ENCODE results near the gene APP.
A peak's percentile ranks its signal among the peaks of the same experiment; 100 is the strongest.

The APP gene

DNA sequence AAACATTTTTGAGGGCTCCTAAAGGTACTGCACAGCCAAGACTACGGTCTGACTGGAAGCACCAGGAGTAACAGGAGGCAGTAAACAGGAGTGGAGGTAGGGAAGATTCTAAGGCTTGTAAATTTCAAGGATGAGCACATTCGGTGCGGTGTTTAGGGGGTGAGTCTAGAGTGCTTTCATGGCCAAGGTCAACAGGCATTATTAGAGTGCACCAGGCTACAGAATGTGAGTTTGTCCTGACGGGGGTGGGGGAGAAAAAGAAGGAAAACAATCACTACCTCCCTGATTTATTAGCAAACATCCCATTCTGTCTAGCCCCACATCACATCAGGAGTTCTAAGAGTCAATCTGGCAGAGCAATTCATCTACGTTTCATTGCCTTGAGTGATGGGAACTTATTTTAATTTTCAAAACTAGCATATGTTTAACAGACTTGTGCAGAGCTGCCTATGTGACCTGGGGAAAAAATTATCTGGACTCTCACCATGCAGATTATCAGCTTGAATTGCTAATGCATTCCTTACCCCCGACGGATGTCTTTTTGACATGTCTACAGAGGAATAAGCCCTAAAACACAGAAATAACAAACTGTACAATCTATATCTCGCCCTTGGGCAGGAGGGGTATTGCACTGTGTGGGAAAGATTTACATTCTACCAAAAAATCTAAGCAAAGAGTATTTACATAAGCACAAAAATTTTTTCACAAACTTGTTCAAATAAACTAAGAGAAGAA lies 45.0 kb downstream of the APP start:
- no peak for DNase-seq

DNA sequence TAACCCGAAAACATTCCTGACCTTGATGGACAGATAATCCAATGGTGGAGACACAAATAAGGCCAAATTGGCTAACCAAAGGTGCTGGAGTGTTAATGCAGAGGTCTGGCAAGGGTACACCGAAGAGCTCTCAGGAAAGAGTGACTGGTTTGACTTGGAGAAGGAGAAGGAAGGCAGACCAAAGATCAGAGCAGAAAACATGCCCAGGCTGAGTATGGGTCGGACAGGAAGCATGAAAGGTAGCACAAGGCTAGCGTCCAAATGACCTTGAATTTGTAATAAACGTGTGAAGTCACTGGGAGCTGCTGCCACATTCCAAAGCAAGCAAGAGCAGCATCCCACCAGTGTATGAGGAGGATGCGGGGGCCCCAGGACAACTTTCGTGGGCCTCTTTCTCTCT lies 45.7 kb downstream of the APP start:
- DNase-seq = no peak

DNA sequence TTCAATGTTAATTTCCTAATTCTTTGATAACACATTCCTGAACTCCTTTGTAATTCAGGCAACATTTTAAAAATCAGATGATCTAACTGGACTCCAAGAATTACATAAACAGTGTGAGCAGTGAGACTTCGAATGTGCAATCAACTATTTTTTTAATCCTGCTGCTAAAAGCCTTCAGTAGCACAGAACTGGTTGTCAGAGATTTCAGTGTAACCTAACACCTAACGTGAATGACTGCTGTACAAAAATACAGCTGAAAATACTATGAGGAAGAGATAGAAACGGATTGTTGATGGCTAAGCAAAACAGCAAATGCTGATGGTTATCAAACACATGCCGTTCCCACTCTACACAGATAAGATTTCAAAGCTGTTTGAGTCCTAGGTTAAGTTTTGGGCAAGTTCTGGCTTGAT lies 46.1 kb downstream of the APP start:
- peak; percentile 25 for DNase-seq

GRCh38 chr21:26123012-26123411 lies 47.6 kb downstream of the APP start:
- DNase-seq = no peak

DNA sequence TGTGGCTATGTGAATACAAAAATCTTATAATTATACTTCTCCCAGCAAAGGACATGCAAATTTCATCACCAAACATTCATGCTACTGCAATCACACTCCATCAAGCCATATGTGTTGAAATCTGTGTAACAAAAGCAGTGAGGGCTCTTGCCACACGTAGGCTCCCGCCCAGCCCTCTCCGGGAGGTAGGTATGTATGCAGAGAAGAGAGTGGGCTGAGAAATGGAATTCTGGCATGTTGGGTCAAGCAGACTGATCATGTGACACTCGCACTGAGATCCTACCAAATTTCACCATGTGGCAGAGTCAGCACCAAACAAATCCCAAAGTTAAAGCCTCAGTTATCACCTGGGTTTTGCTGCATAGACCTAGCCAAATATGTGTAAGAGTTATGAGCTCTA lies 49.7 kb downstream of the APP start:
- no peak for DNase-seq

DNA sequence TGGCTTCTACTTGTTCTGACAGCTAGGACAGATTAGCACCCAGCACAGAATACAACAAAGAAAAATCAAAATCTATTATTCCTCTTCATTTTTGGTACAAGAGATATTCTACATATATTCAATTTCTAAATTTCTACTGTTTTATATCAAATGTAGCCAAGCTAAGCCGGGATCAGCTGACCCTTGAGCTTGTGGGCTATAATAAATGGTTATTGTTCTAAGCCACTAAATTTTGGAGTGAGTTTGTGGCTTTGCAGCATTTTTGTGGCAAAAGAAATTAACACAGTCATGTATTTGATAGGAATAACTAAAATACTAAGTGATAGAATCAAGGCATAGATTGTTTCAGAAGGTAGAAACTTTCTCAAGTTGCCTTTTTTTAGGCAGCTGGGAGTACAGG lies 50.7 kb downstream of the APP start:
- no peak for DNase-seq

DNA sequence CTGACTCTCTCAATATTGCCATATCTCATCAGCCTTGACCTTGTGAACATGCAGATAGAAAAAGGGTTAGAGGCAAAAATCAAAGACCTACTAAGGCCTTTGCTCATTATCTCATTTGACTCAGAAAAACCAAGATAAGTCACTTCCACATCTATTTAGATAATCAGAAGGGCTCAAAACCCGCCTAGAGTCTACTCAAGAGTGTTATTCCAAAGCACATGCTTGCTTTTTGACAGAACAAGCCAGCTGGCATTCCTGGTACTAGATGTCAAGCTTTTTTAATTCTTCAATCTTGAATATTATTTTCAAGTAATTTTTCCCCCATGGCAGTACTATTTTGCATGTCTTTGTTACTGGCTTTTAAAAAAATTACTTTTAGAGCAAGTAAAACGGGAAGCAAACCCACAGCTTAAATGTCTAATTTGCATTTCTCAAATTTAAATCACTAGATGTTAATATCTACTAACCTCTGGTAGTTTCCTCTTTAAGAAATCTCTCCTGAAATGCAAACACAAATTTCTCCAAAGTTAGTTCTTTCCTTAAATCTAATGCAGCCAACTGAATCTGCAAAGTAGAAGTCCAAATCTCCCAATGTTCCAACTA lies 51.5 kb downstream of the APP start:
- no peak for DNase-seq

GRCh38 chr21:26117972-26118367 lies 52.6 kb downstream of the APP start:
- no peak for DNase-seq

GRCh38 chr21:26117324-26117971 lies 53.1 kb downstream of the APP start:
- no peak for DNase-seq

GRCh38 chr21:26116456-26117011 lies 54.0 kb downstream of the APP start:
- peak; percentile 25 for DNase-seq

GRCh38 chr21:26115899-26116298 lies 54.7 kb downstream of the APP start:
- peak; percentile 64 for DNase-seq

- DNase-seq = peak; percentile 97
These were observed 55.3 kb downstream of the APP start for GRCh38 chr21:26115305-26115704.

GRCh38 chr21:26112975-26113374 lies 57.6 kb downstream of the APP start:
- no peak for DNase-seq

DNA sequence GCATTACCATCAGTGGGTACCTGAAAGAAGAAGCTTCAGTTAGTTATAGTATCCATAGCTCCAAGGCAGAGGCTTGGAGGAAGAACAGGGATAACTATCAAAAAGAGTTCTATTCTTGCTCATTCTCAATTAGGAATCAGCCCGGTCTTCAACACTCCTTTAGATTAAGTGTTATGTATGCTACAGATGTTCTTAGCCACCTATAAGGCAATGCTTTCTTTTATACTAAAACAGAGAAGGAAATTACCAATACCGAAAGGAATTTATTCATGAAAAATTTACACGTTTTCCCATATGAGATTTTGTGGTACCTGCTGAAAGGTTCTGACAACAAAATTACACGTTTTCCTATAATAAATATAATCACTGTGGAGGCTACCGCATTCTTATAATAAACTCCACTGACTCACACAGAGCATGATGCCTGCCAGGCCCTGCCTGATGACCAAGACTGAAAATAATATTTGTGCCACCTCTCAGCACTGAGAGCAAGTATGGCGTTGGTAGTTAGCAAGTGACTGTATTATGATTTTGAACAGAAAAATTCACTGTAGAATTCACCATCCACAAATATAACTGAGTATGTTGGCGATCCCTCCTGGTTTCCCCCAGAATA lies 58.3 kb downstream of the APP start:
- no peak for DNase-seq

GRCh38 chr21:26110715-26111114 lies 59.9 kb downstream of the APP start:
- no peak for DNase-seq

DNA sequence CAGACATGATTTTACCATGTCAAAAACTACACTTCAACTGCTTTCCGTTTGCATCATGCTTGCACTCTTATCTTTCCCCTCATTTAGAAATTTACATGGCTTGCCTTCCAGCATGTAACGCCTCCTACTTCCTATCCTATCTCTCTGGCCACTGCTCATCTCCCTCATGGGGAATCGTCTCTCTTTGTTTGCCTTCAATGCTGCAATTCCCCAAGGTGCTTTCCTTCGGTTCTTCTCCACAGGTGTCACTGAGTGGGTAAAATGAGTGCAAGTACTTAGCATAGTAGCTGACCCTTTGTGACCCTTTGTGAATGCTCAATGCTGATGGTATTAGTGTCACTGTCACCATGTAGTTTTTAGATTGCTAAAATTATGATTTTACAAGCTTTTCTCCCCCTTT lies 63.1 kb downstream of the APP start:
- DNase-seq = no peak

DNA sequence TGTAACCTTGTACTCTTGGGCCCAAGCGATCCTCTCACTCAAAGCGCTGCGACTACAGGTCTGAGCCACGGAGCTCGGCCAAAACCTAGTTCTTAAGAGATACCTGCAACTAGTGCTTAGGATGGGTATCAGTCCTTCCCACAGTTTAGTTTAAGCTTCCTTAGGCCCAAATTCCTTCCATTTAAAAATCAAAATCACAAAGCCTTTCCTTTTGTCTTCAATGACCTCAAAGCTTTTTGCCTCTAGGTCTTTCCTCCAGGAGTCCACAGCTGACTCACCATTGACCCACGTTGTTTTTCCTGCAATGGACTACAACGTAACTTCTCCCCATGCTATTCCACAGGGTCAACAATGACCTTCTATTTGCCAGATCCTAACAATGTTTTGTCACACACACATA lies 64.0 kb downstream of the APP start:
- no peak for DNase-seq

DNA sequence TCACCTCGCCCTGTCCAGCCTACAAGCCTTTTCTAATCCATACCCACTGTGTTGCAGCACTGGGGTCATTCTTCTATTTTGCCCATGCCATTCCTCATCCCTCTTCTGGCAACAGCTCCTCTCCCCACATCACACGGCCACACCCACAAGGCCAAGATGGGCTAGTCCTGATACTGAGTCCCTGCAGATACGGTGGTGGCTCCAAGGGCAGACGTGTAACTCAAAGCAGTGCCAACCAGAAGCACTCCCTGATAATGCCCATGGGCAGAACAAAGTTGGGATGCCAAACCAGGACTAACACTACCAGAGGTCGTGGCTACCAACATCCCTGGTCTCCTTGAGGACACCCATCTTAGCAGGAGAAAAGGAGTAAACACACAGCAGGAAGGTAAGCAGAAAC lies 64.8 kb downstream of the APP start:
- DNase-seq = no peak

DNA sequence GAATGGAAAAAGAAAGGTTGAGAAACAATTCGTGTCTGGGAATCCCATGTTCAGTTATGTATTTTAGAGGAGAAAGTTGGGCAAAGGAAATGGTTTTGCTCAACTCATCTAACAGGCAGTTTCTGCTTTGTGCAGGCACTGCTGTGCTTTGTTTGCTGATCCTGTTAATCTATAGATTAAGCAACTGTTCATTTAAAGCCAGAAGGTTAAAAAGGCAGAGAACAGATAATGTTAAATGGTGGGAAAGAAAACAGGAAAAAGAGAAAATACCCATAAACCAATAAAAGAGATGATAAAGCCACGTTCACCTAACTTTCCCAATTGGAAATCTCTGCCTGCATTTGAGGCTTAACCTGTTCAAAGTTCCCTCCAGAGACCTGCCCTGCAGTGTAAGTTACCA lies 70.0 kb downstream of the APP start:
- DNase-seq = no peak

- no peak for DNase-seq
These were observed 70.9 kb downstream of the APP start for GRCh38 chr21:26099610-26100219.

GRCh38 chr21:26098772-26099397 lies 71.7 kb downstream of the APP start:
- DNase-seq = no peak

GRCh38 chr21:26097475-26097874 lies 73.1 kb downstream of the APP start:
- DNase-seq = no peak
